ENCODE data around the gene CALHM1.
"Not testable (repeated sequence)": the region's sequence is repeated elsewhere in the genome, so short reads cannot be mapped to it uniquely, and the experiment has no call there.

DNA sequence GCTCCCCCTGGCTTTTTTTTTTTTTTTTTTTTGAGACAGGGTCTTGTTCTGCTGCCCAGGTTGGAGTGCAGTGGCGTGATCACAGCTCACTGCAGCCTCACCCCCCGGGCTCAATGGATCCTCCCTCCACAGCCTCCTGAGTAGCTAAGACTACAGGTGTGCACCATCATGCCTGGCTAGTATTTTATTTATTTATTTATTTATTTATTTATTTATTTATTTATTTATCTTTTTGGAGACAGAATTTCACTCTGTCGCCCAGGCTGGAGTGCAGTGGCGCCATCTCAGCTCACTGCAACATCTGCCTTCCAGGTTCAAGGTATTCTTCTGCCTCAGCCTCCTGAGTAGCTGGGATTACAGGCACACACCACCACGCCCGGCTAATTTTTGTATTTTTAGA lies 45.1 kb upstream of the CALHM1 start:
- not testable (repeated sequence) for TF ChIP-seq SUZ12 (IDR thresholded peaks at IDR 0.05); FOXM1 (IDR thresholded peaks at IDR 0.05; ENCODE audit: borderline replicate concordance); NFRKB (IDR thresholded peaks at IDR 0.05); SP1 (IDR thresholded peaks at IDR 0.05); BHLHE40 (IDR thresholded peaks at IDR 0.05; ENCODE audit: borderline replicate concordance); FOXA1 (IDR thresholded peaks at IDR 0.05); ELF4 (IDR thresholded peaks at IDR 0.05); FOXK2 (IDR thresholded peaks at IDR 0.05); TARDBP (IDR thresholded peaks at IDR 0.05)
- TF ChIP-seq, protein P1, sequence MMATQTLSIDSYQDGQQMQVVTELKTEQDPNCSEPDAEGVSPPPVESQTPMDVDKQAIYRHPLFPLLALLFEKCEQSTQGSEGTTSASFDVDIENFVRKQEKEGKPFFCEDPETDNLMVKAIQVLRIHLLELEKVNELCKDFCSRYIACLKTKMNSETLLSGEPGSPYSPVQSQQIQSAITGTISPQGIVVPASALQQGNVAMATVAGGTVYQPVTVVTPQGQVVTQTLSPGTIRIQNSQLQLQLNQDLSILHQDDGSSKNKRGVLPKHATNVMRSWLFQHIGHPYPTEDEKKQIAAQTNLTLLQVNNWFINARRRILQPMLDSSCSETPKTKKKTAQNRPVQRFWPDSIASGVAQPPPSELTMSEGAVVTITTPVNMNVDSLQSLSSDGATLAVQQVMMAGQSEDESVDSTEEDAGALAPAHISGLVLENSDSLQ (IDR thresholded peaks at IDR 0.05) = not testable (repeated sequence)
